Activated CD4-positive, alpha-beta T cell treated with anti-CD3 and anti-CD28 coated beads, Interleukin-2, amount 10 ng/mL, durations not matched to agents 24 days and 14 days (primary cell): ENCODE measurements around the gene PIGL. TPM values are rescaled to one million over a fixed set of nuclear protein-coding genes. Genes with fewer than 3 reads are reported as not detected.
A peak's percentile ranks its signal among the peaks of the same experiment; 100 is the strongest.

Experiments
- DNase-seq: peaks from one replicate; pipeline ENCODE4 v3.0.0; 2022
- H3K27ac Mint-ChIP-seq: one replicate; pipeline ENCODE4 v1.8.0; 2022; ENCODE audit warnings: mild to moderate bottlenecking, mixed read lengths
- H3K27me3 Mint-ChIP-seq: one replicate; pipeline ENCODE4 v1.8.0; 2022; ENCODE audit warnings: mixed read lengths
- H3K36me3 Mint-ChIP-seq: one replicate; pipeline ENCODE4 v1.8.0; 2022; ENCODE audit warnings: low read depth, mild to moderate bottlenecking, mixed read lengths
- H3K4me1 Mint-ChIP-seq: one replicate; pipeline ENCODE4 v1.8.0; 2021; ENCODE audit warnings: mixed read lengths
- H3K4me3 Mint-ChIP-seq: one replicate; pipeline ENCODE4 v1.8.0; 2022; ENCODE audit warnings: mild to moderate bottlenecking, moderate library complexity, mixed read lengths
- H3K9me3 Mint-ChIP-seq: one replicate; pipeline ENCODE4 v1.8.0; 2021; ENCODE audit warnings: mixed read lengths
- intact Hi-C: fragments of 100-400 bp; cut with micrococcal nuclease; formaldehyde crosslinking; loops from one replicate; pipeline ENCODE4 v1.15.1; 2023
- total RNA-seq: library from RNA; stranded (reverse); gene quantifications from 2 replicates; pipeline ENCODE4 v1.2.3, GENCODE V29; 2022

The PIGL gene
- total RNA-seq, 1 donor from 2014 or later: 41.5 TPM

DNA sequence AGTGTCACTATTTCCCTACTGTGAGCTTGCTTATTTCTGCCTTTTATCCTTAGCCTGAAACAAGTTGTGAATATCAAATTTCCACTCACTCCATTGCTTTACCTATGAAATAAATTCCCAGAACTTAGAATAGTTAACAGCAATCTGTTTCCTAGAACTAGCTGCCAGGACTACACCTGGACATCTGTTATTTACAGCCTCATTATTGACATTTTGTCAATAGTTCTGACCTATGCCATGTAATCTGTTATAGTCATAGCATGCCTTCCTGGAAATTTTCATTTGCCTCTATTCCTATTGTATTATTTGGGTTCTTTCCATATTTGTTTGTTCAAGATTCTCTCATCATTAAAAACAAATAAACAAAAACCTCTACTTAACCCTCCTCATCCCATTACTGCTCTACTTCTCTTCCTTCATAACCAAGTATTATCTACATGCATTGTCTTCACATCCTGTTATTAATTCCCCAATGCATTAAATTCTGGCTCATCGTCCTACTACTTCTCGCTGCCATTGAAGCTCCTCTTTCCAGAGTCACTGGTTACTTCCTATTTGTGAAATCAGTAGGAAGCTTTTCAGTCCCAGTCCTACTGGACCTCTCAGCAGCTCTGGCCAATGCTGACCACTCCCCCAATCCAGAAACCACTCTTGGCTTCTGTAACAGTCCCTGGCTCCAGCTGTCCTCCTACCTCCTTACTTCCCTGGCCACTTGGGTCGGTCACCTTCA, 55.3 kb downstream of the PIGL start:
- Mint-ChIP-seq H3K4me1 (peaks cover 19% of the 10 kb centered on the region), H3K4me3 (no peak overlapping the region), H3K9me3 (peaks cover 6% of the 10 kb centered on the region), H3K27me3 (no peaks in the 10 kb centered on the region), H3K27ac (no peak overlapping the region), H3K36me3 (peaks cover 6% of the 10 kb centered on the region)
- intact Hi-C loops: no loop called here
- no peak for DNase-seq

DNA sequence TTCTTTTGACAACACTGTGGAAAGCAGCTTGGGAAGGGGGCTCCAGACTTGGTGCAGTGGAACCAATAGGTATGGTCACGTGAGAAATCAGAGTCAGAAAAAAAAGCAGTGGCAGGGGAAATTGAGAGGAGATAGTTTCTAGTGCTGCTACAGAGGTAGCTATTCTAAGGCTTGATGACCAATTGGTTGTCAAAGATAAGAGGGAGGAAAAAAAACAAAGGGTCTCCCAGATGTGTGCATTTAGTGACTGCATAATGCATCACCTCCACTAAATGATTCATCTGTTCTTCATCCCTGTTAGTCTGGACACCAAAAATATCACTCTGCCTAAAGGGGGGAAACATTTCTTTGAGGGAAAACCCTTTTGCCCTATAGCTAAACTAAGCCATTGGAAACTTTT, 56.5 kb downstream of the PIGL start:
- Mint-ChIP-seq H3K27me3 (no peaks in the 10 kb centered on the region), H3K4me3 (no peak overlapping the region), H3K27ac (no peak overlapping the region), H3K4me1 (peaks cover 7% of the 10 kb centered on the region), H3K9me3 (peaks cover 6% of the 10 kb centered on the region), H3K36me3 (peaks cover 8% of the 10 kb centered on the region)
- intact Hi-C loops: no loop called here
- no peak for DNase-seq

DNA sequence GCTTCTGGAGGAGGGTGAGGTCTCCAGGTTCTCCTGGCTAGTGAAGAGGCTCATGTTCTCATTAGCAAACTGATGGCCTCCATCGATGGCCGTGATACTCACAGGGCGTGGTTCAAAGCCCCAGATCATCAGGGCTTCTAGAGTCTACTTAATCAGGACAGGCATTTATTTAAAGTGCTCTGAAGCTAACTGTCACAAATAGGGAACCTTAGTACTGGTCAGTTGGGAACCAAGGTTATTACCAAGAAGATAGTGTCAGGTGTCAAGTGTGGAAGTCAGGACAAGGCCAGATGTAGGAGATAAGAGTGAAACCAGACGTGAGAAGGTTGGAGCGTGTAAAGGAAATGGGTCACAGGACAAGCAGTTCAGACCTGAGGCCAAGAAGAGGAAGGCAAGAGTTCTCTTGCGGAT, 56.9 kb downstream of the PIGL start:
- no peak overlapping the region for H3K4me3 Mint-ChIP-seq
- H3K27ac Mint-ChIP-seq: no peak overlapping the region
- H3K36me3 Mint-ChIP-seq: peaks cover 12% of the 10 kb centered on the region

DNA sequence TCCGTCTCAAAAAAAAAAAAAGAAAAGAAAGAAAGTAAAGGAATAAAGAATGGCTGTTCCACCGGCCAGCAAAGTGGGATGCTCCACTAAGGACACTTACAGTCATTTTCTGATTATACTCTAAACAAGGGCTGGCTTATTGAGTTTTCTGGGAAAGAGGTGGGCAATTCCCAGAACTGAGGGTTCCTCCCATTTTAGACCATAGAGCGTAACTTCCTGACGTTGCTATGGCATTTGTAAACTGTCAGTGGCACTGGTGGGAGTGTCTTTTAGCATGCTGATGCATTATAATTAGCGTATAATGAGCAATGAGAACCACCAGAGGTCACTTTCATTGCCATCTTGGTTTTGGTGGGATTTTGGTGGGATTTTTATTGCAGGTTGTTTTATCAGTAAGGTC, 58.0 kb downstream of the PIGL start:
- DNase-seq: no peak
- no peaks in the 10 kb centered on the region for H3K27me3 Mint-ChIP-seq
- peaks cover 18% of the 10 kb centered on the region for H3K36me3 Mint-ChIP-seq
- intact Hi-C loops: no loop called here
- H3K27ac Mint-ChIP-seq: no peak overlapping the region
- peaks cover 12% of the 10 kb centered on the region for H3K9me3 Mint-ChIP-seq
- H3K4me3 Mint-ChIP-seq: no peak overlapping the region
- peaks cover 3% of the 10 kb centered on the region for H3K4me1 Mint-ChIP-seq

More for the DNA sequence above, 56.9 kb downstream of the PIGL start:
- H3K4me1 Mint-ChIP-seq: peaks cover 7% of the 10 kb centered on the region
- H3K9me3 Mint-ChIP-seq: peaks cover 11% of the 10 kb centered on the region
- DNase-seq: no peak
- intact Hi-C loops: no loop called here
- no peaks in the 10 kb centered on the region for H3K27me3 Mint-ChIP-seq

DNA sequence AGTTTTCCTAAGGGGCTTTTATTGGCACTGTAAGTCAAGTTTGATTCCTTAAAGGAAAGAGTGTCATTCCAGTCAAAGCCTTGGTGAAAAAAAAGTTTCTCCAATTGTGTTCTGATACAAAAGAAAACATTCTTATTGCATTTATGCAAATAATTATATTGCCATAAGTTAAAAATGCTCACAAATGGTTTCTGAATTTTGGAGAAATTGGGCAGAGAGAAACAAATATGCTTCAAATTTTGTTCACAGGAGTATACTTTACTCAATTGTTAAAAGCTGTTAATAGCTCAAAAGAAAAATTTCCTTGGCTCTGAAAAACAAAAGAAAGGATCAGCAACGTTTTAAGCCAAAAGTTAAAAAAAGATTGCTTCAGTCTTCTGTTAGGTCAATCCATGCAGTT, 60.2 kb downstream of the PIGL start:
- H3K4me3 Mint-ChIP-seq: no peak overlapping the region
- H3K27ac Mint-ChIP-seq: no peak overlapping the region
- intact Hi-C loops: no loop called here
- H3K36me3 Mint-ChIP-seq: peaks cover 18% of the 10 kb centered on the region
- H3K27me3 Mint-ChIP-seq: no peaks in the 10 kb centered on the region
- H3K9me3 Mint-ChIP-seq: peaks cover 12% of the 10 kb centered on the region
- no peak for DNase-seq
- peaks cover 8% of the 10 kb centered on the region for H3K4me1 Mint-ChIP-seq

DNA sequence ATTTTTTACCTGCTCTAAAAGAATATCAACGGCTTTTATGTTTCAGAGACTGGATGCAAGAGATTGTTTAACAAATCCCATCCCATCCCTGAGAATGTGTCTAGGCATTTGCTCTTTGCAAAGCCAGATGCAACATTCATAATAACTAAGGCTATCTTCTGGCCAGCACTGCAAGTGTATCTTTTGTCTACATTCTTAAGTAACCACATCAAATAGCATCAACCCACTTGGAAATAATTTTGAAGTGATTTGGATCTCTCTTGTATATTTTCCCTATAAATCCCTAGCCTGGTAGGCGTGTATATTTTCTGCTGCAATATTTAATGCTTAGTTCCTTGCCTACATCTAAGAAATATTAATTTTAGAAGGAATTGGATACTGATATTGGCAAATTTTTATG, 64.3 kb downstream of the PIGL start:
- no peak overlapping the region for H3K27ac Mint-ChIP-seq
- H3K4me3 Mint-ChIP-seq: no peak overlapping the region
- H3K9me3 Mint-ChIP-seq: peaks cover 5% of the 10 kb centered on the region
- H3K27me3 Mint-ChIP-seq: no peaks in the 10 kb centered on the region
- H3K36me3 Mint-ChIP-seq: peaks cover 25% of the 10 kb centered on the region
- H3K4me1 Mint-ChIP-seq: peaks cover 26% of the 10 kb centered on the region
- DNase-seq: no peak
- intact Hi-C loops: no loop called here

DNA sequence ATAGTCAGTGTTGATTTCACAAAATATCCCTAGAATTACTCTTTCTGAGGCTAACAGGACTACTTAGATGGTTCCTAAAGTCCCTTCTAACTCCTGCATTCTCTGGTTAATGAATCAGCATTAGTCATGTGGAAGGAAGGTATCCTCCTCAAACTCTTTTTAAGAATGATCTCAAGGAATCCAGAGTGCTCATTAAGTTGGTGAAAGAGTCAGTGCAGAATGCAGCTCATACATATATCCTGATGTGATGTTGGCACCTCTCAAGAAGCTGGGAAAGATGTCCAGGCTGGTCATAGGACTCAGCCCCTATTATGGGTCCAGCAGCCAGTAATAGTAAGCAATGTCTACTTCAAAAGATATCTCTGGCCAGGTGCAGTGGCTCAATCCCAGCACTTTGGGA, 65.5 kb downstream of the PIGL start:
- intact Hi-C loops: no loop called here
- H3K36me3 Mint-ChIP-seq: peaks cover 23% of the 10 kb centered on the region
- no peak for DNase-seq
- no peak overlapping the region for H3K27ac Mint-ChIP-seq
- H3K4me1 Mint-ChIP-seq: peaks cover 38% of the 10 kb centered on the region
- peaks cover 5% of the 10 kb centered on the region for H3K9me3 Mint-ChIP-seq
- no peaks in the 10 kb centered on the region for H3K27me3 Mint-ChIP-seq
- no peak overlapping the region for H3K4me3 Mint-ChIP-seq

DNA sequence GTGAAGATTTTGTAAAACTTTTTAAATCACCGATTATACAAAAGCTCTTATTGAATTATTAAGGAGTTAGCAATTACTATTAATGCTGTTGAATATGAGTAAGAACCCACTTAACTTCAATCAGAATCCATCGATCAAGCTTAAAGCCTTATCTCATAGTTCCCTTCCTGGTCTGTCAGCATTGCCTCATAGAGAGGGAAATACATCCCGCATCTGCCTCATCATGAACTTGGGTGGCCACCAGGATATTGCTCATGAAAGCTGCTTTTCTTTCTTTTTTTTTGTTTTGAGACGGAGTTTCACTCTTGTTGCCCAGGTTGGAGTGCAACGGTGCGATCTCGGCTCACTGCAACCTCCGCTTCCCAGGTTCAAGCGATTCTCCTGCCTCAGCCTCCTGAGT, 66.7 kb downstream of the PIGL start:
- no peak overlapping the region for H3K27ac Mint-ChIP-seq
- no peaks in the 10 kb centered on the region for H3K27me3 Mint-ChIP-seq
- intact Hi-C loops: no loop called here
- H3K4me3 Mint-ChIP-seq: no peak overlapping the region
- no peak for DNase-seq
- H3K4me1 Mint-ChIP-seq: peaks cover 45% of the 10 kb centered on the region
- H3K36me3 Mint-ChIP-seq: peaks cover 20% of the 10 kb centered on the region
- H3K9me3 Mint-ChIP-seq: peaks cover 3% of the 10 kb centered on the region

DNA sequence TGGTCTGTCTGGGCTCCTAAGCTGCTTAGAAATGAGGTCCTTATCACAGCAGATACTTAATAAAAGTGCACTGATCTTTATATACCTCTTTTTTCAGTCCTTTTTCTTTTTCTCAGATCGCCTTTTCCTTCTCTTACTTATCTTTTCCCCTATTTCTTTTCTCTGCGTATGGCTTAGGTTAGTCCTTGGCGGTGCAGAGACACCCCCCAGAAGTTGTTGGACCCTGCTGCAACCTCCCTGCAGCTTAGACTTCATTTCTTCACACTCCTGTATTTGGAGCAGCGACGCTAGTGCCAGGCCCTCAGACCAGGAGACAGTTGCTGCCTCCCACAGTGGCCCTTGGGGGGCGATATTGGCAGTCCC, 68.6 kb downstream of the PIGL start:
- DNase-seq: no peak
- intact Hi-C loops: loop anchor here (1.0 to 2.0 kb wide), 5 partner anchors 56 to 257 kb away; partner anchors contain the start of genes CENPV, PIGL and UBB
- H3K36me3 Mint-ChIP-seq: peaks cover 14% of the 10 kb centered on the region
- H3K27ac Mint-ChIP-seq: peak overlapping the region; percentile 99
- H3K9me3 Mint-ChIP-seq: no peaks in the 10 kb centered on the region
- H3K4me1 Mint-ChIP-seq: peaks cover 51% of the 10 kb centered on the region
- H3K27me3 Mint-ChIP-seq: no peaks in the 10 kb centered on the region
- peak overlapping the region; percentile 83 for H3K4me3 Mint-ChIP-seq

DNA sequence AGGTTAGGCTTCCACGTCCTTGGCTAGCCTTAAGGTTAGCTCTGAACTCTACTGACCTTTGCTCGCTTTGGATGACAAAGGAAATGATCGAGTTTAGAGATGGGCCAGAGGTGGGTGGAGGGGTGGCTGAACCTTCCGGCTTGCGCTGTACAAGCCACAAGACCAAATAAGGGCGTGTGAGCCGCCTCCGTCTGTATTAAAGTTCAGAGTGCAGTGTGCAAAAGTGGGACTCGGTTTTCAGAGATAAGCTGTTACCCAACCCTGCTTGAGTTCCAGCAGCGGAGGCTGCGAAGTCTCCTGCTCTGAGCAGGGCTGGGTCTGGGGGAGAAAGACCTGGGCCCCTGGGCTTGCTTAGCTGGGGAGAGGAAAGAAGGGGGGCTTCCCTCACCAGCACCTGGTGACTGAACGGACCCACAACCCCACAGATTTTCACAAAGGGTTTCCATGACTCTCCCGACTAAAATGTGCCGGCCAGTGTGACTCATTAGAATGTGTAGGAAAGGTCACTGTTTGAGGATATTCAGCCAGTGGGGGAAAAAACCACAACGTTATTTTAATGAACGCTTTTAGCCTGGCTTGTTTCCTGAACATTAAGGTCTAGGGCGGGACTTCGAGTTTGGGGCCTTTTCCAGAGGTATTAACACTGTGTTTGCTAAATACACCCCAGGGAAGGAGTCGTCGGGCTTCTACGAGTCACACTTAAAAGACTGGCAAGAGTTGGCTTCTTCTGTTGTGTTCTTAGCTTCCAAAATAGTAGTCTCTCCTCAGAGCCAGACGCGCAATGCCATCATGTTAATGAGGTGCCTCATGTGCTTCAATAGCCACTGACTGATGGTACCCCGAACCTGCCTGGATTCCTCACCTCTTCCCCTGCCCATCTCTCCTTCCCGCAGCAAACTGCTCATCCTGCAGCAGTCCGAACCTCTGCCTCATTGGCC, 69.3 kb downstream of the PIGL start:
- peaks cover 51% of the 10 kb centered on the region for H3K4me1 Mint-ChIP-seq
- H3K4me3 Mint-ChIP-seq: peak overlapping the region; percentile 83
- peak; percentile 93 for DNase-seq
- no peaks in the 10 kb centered on the region for H3K9me3 Mint-ChIP-seq
- H3K27ac Mint-ChIP-seq: peak overlapping the region; percentile 99
- H3K36me3 Mint-ChIP-seq: peaks cover 16% of the 10 kb centered on the region
- no peaks in the 10 kb centered on the region for H3K27me3 Mint-ChIP-seq
- intact Hi-C loops: loop anchor here (1.0 to 2.0 kb wide), 5 partner anchors 57 to 257 kb away; partner anchors contain the start of genes CENPV, PIGL and UBB

DNA sequence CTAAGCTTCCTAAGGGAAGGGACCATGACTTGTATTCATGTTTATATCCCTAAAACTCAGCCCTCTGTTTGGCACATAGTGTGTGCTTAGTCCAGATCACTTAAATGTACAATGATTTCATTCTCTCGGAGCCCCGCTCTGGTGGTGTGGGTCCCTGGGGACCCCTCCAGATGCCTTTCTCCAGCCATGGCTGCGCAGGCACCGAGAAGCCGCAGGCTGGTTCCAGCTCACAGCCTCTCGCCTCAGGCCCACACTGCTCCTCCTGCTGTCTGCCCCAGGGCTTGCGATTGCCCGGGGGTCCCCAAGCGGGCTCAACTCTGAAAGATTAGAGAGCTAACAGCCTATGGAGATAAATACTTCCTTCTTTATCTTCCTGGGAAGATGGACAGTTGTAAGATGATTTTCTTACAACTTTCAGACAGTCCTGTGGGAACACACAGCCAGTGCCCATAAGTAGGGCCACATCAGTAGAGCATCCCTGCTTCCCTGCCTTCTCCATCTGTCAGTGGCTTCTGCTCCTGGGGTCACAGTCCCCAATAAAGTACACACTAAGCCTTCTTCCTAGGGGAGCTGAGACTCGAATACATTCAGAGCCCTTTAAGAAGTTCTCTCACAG, 70.0 kb downstream of the PIGL start:
- H3K9me3 Mint-ChIP-seq: no peaks in the 10 kb centered on the region

DNA sequence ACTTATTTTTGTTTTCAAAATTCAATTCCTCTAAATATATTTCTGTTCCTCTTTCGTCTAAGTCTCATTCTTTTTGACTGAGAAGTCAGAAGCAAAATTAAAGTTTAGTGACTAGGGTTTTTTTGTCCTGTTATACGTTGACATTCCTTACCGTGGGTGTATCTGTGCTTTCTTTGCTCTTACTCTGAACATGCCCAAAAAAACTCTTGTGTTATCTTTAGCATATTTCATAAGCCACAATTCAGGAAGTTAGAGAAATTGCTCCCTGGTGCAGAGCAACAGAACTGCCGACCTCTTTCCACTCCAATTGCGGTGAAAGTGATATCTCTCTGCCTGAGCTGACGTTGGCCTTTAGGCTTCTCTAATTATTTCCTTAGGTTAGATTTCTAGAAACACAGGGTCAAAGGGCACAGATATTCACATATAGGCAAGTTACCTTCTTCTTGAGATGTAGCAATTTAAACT, 70.6 kb downstream of the PIGL start:
- intact Hi-C loops: loop anchor here (2.0 kb wide), 2 partner anchors 65 to 259 kb away; partner anchors contain the start of gene CENPV
- Mint-ChIP-seq H3K4me3 (peak overlapping the region; percentile 83), H3K27me3 (no peaks in the 10 kb centered on the region), H3K4me1 (peaks cover 45% of the 10 kb centered on the region), H3K9me3 (no peaks in the 10 kb centered on the region), H3K27ac (peak overlapping the region; percentile 99), H3K36me3 (peaks cover 16% of the 10 kb centered on the region)
- DNase-seq: peak; percentile 70

More for the DNA sequence above, 70.0 kb downstream of the PIGL start:
- intact Hi-C loops: loop anchor here (1.0 to 2.0 kb wide), 5 partner anchors 58 to 258 kb away; partner anchors contain the start of genes CENPV, PIGL and UBB
- Mint-ChIP-seq H3K4me1 (peaks cover 47% of the 10 kb centered on the region), H3K36me3 (peaks cover 16% of the 10 kb centered on the region), H3K4me3 (peak overlapping the region; percentile 83), H3K27me3 (no peaks in the 10 kb centered on the region), H3K27ac (peak overlapping the region; percentile 99)
- DNase-seq: peak; percentile 64

DNA sequence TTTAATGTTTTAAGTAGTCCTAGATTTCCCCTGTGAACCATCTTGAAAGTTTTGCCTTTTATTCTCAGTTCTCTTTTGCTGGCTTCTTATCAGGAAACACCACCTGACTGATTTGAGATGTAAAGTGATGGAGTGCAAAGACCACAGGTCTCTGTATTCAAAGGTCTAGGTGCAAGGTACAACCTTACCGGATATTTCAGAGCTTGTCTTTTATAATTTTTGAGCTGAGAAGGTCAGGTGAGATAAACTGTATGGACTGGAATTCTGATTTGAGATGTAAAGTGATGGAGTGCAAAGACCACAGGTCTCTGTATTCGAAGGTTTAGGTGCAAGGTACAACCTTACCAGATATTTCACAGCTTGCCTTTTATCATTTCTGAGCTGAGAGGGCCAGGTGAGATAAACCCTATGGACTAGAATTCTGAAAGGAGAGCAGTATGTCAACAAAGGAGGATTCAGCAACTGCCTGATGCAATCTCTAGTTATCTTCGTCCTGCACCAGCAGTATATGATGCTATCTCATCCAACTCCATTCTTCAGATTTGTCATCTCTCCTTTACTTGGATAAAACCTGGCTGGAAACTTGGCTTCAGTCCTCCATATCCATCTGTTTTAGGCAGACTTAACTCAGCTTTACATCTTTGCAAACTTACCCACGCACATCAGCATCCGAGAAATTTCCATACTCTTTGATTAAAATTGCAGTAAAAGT, 72.0 kb downstream of the PIGL start:
- peak overlapping the region; percentile 47 for H3K27ac Mint-ChIP-seq
- DNase-seq: no peak
- peaks cover 16% of the 10 kb centered on the region for H3K36me3 Mint-ChIP-seq
- H3K4me1 Mint-ChIP-seq: peaks cover 47% of the 10 kb centered on the region
- no peaks in the 10 kb centered on the region for H3K9me3 Mint-ChIP-seq
- H3K4me3 Mint-ChIP-seq: peak overlapping the region; percentile 37
- H3K27me3 Mint-ChIP-seq: no peaks in the 10 kb centered on the region
- intact Hi-C loops: no loop called here
